Mucosa of descending colon (tissue), 3 donors: Measurements from ENCODE around the gene XPO1. TPM values are rescaled to one million over a fixed set of nuclear protein-coding genes. Genes with fewer than 3 reads are reported as not detected.

Experiments
- ATAC-seq: fragments of 200-7000 bp; cut with Tn5 transposase; one replicate; pipeline ENCODE4 v1.9.1; 2020; ENCODE audit warnings: mild to moderate bottlenecking, moderate library complexity
- DNase-seq, 3 donors: peaks; one replicate each; pipeline ENCODE4 v3.0.0-alpha.2; 2020
- H3K36me3 ChIP-seq: fragments of 200-600 bp; one replicate; pipeline ENCODE4 v1.8.0; 2021; ENCODE audit warnings: low read depth, mild to moderate bottlenecking
- H3K4me1 ChIP-seq: fragments of 200-600 bp; one replicate; pipeline ENCODE4 v1.8.0; 2021; ENCODE audit warnings: low read depth, mild to moderate bottlenecking
- H3K4me3 ChIP-seq: fragments of 200-600 bp; one replicate; pipeline ENCODE4 v1.8.0; 2021; ENCODE audit warnings: mild to moderate bottlenecking
- H3K9me3 ChIP-seq: fragments of 200-600 bp; one replicate; pipeline ENCODE4 v1.8.0; 2021; ENCODE audit warnings: mild to moderate bottlenecking
- CTCF ChIP-seq: fragments of 200-600 bp; IDR thresholded peaks from one replicate; pipeline ENCODE4 v1.8.0; 2022; ENCODE audit warnings: antibody characterized with exemption, mild to moderate bottlenecking
- intact Hi-C, 2 donors: fragments of 100-400 bp; cut with DNase I in 1 of 2; cut with micrococcal nuclease in 1 of 2; formaldehyde crosslinking; loops; one replicate each; pipeline versions ENCODE4 v1.11.0 to v1.11.1; 2022; cut with DNase I, micrococcal nuclease
- total RNA-seq, 3 donors: library from RNA; stranded (reverse); fragmentation: NEBNext Ultra II Directional in 2 of 3; extraction: Animal tissue kit (Norgen Biotek cat#: 25700) in 2 of 3; gene quantifications; one replicate each; pipeline versions ENCODE4 v1.2.1 to v1.2.4, GENCODE V29; 2021 to 2023
- donor health status: DM: no; HTN: no; CAD: no; lungs with moderate emphysema.
- donor health status: DM: no; HTN: no; CAD: no.
- donor health status: DM: no; HTN: yes; CAD: no.

XPO1 gene
- total RNA-seq, 3 donors from 2014 or later, result 76.8 to 94.1 (median 87.5) TPM

DNA sequence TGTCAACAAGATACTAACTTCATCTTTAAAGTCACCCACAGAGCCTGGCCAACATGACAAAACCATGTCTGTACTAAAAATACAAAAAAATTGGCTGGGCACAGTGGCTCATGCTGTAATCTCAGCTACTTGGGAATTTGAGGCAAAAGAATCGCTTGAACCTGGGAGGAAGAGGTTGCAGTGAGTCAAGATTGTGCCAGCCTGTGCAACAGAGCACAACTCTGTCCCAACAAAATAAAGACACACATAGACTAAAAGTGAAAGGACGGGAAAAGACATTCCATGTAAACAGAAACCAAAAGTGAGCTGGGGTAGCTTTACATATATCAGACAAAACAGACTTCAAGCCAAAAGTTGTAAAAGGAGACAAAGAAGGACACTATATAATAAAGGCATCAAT, 102.1 kb downstream of the XPO1 start:
- Histone ChIP-seq H3K4me1 (peaks cover 53% of the 10 kb centered on the region), H3K36me3 (no peaks in the 10 kb centered on the region), H3K9me3 (no peaks in the 10 kb centered on the region), H3K4me3 (no peak overlapping the region)
- ATAC-seq (peak; percentile 62), DNase-seq (no peak)
- intact Hi-C loops, result no loop called here
- TF ChIP-seq CTCF, result no peak

DNA sequence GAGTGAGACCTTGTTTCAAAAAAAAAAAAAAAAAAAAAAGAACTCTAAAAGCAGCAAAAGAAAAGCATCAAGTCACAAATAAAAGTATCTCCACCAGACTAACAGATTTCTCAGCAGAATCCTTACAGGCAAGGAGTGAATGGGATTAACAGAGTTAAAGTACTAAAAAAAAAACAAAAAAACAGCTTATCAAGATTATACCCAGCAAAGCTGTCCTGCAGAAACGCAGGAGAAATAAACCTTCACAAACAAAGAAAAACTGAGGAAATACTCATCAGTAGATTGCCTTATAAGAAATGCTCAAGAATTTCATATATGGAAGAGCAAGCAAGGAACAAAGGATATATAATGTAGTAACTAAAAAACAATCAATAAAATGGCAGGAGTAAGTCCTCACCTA, 102.9 kb downstream of the XPO1 start:
- Histone ChIP-seq H3K4me3 (no peak overlapping the region), H3K36me3 (no peaks in the 10 kb centered on the region), H3K9me3 (no peaks in the 10 kb centered on the region), H3K4me1 (peaks cover 53% of the 10 kb centered on the region)
- intact Hi-C loops, result no loop called here
- DNase-seq, result no peak
- no peak for ATAC-seq
- TF ChIP-seq CTCF, result no peak

GRCh38 chr2:61434314-61434713, 103.8 kb downstream of the XPO1 start:
- no peak for TF ChIP-seq CTCF
- no peak overlapping the region for H3K4me3 ChIP-seq
- intact Hi-C loops, result no loop called here
- H3K36me3 ChIP-seq, result no peaks in the 10 kb centered on the region
- DNase-seq (no peak), ATAC-seq (peak; percentile 43)
- H3K9me3 ChIP-seq, result no peaks in the 10 kb centered on the region
- peaks cover 47% of the 10 kb centered on the region for H3K4me1 ChIP-seq

- TF ChIP-seq CTCF, result no peak
- intact Hi-C loops, result no loop called here
- H3K9me3 ChIP-seq, result no peaks in the 10 kb centered on the region
- no peaks in the 10 kb centered on the region for H3K36me3 ChIP-seq
- DNase-seq (no peak), ATAC-seq (peak; percentile 18)
- H3K4me1 ChIP-seq, result peaks cover 47% of the 10 kb centered on the region
- no peak overlapping the region for H3K4me3 ChIP-seq
Observed at GRCh38 chr2:61433606-61434005, 104.5 kb downstream of the XPO1 start.

DNA sequence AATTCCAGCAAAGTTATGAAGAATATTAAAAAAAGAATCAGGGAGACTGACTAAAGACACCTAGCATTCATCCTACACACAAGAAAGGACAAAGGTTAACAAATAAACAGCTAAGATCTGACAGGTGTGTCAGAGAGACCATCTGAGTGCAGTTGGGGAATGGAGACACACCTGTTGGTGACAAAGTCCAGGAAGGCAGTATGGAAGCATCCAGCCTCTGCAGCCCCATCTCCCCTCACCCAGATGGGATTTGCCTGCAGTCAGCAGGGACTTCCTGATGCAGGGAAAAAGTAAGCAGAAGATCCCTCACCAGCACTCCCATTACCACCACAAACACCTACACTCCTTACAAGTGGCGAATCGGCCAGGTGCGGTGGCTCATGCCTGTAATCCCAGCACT, 105.2 kb downstream of the XPO1 start:
- Histone ChIP-seq H3K4me1 (peaks cover 47% of the 10 kb centered on the region), H3K4me3 (no peak overlapping the region), H3K36me3 (no peaks in the 10 kb centered on the region), H3K9me3 (no peaks in the 10 kb centered on the region)
- ATAC-seq (peak; percentile 90), DNase-seq (peak in 2 of 3 donors; percentile 40 to 55)
- intact Hi-C loops, result no loop called here
- TF ChIP-seq CTCF, result no peak

GRCh38 chr2:61431345-61431744, 106.8 kb downstream of the XPO1 start:
- peak in 1 of 3 donors; percentile 8 for DNase-seq

More at GRCh38 chr2:61431345-61431744, 106.8 kb downstream of the XPO1 start:
- TF ChIP-seq CTCF, result no peak
- no peak for ATAC-seq
- Histone ChIP-seq H3K36me3 (no peaks in the 10 kb centered on the region), H3K4me3 (no peak overlapping the region), H3K4me1 (peaks cover 39% of the 10 kb centered on the region), H3K9me3 (no peaks in the 10 kb centered on the region)
- intact Hi-C loops, result no loop called here
